Stomach (tissue), 4 donors: Measurements from ENCODE around the gene BDNF.

Experiments
- CTCF ChIP-seq, 7 experiments: fragments of 450-650 bp in 4 of 7; fragments of 200-600 bp in 3 of 7; sonication (generic) in 3 of 7; IDR thresholded peaks; one replicate each; pipeline ENCODE4 v1.5.1; 2016 to 2019; ENCODE audit warnings: antibody characterized with exemption in 7 of 7, control low read depth in 2 of 7, mild to moderate bottlenecking in 1 of 7
- EP300 ChIP-seq: sonication (generic); formaldehyde crosslinking; IDR thresholded peaks from one replicate; pipeline ENCODE4 v1.6.1; 2017; ENCODE audit warnings: antibody characterized with exemption
- POLR2A ChIP-seq, 4 donors: fragments of 450-650 bp; IDR thresholded peaks; one replicate each; pipeline ENCODE4 v1.6.1; 2016; ENCODE audit warnings: antibody characterized with exemption in 4 of 4, control low read depth in 2 of 4, mild to moderate bottlenecking in 1 of 4, moderate library complexity in 1 of 4
- POLR2AphosphoS5 ChIP-seq, 3 donors: sonication (generic); formaldehyde crosslinking; IDR thresholded peaks; one replicate each; pipeline ENCODE4 v1.6.1; 2016; ENCODE audit warnings: antibody characterized with exemption in 3 of 3

GRCh38 chr11:27618281-27618915 lies 81.9 kb downstream of the BDNF start:
- TF ChIP-seq POLR2AphosphoS5 (IDR thresholded peaks at IDR 0.05) (no peak), CTCF (IDR thresholded peaks at IDR 0.05) (no peak), POLR2A (IDR thresholded peaks at IDR 0.05) (no peak), EP300 (no peak)
